NCI-H146 (cell line): ENCODE results near the gene TMEM190.
A peak's percentile ranks its signal among the peaks of the same experiment; 100 is the strongest.

Source experiments
- DNase-seq: peaks from one replicate; lab custom pipeline; 2025; lab: John Stamatoyannopoulos, UW

TMEM190 gene

GRCh38 chr19:55352040-55352439 is 24.6 kb upstream of the TMEM190 start:
- DNase-seq: no peak

DNA sequence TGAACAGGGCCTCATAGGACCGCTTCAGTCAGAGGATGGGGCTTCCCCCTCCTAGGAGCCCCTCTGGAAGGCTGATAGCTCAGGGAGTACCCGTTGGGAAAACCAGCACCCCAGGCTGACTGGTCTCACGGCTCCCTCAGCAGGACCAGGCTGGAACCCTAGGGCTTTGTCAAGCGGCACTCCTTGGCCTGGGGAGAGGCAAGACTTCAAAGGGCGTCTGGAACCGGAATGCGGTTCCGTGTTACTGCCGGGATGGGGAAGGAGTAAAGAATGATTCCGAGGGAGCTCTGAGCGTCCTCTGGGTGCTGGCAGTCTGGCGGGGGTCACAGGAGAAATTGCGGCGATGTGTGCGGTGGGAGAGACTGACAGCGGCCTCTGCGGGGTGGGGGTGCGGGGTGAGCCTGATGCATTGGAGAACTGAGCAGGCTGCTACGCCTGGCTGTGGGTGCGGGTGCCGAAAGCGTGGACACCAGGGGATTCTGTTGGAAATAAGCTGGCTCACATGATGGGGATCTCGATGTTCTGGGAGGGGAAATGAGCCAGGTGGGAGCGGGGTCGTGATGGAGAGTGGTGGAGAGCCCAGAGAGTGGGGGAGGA is 24.0 kb upstream of the TMEM190 start:
- no peak for DNase-seq

DNA sequence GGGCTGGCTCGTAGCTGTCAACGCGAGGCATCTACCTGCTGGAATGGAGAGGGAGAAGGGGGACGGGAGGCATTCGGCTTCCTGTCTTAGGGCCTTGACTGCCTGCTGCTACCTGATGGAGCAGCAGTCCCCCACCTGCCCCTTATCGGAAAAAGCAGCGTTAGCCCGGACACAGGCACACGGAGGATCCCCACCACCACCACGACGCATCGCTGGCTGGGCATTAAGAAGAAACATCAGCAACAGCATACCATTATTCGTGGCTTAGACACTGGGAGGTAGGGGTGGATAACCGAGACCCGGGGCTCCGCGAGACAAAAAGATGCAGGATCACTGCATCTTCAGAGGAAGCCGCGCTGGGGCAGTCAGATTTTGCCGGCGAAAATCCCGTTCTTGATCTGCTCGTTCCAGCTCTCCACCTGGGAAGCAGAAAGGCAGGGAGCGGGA is 23.2 kb upstream of the TMEM190 start:
- DNase-seq: no peak

DNA sequence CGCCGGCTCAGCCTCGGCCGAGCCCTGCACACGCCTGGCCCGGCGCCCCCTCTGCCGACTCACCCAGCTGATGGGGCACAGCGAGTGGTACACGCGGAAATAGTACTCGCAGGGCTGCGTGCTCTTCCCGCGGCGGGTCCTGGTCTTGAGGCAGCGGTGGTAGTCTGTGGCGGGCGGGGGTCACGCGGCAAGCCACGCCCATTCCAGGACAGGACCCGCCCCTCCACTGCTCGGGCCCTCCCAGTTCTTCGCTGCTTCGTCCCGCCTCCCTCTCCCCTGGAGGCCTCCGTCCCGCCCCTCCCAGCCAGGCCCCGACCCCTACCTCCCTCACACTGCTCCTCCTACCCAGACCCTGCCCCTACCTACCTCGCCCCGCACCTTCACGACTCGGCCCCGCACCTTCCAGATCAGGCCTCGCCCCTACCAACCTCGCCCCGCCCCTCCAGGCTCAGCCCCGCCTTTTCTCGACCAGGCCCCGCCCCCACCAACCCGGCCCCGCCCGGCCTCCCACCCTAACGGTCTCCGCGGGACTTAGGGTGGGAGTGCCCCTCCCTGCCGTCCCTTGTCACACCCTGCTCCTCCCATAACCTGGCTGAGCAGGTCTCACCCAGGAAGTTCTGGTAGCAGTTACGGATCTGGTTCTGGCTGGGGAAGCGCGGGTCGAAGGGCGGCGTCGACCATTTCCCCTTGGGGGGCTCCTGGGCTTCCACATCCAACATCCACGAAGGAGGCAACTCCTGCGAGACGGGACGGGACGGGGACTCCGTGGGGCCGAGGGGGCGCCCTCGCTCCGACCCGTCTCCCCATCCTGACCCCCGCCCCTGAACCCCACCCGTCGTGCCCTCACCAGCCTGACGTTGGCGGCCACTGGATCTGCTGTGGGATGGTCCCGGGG is 22.6 kb upstream of the TMEM190 start:
- peak; percentile 68 for DNase-seq

GRCh38 chr19:55354698-55355212 is 21.9 kb upstream of the TMEM190 start, which contains the start of gene COX6B2:
Gene COX6B2 (minus strand): TSS chr19:55354719. CDS start chr19:55354521, 198 bp downstream.
- no peak for DNase-seq

- peak; percentile 26 for DNase-seq
Observed at GRCh38 chr19:55355213-55355821, 21.3 kb upstream of the TMEM190 start.

DNA sequence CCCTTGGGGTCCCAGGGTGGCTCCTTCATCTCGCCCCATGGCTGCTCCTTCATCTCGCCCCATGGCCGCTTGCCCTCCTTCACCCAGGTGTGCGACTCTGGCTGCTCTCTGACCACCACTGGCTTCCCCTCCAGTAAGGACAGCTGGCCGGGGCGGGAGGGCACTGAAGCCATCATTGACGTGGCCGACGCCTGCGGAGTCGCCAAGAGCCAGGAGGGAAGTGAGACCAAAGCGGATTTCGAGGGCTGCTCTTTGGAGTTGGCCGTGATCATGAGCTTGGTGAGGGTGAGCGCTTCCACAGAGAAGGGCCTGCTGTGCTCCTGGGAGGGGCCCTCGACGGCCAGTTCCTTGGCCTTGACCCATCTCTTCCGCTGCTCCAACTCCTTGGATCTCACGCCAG is 18.1 kb upstream of the TMEM190 start:
- no peak for DNase-seq

DNA sequence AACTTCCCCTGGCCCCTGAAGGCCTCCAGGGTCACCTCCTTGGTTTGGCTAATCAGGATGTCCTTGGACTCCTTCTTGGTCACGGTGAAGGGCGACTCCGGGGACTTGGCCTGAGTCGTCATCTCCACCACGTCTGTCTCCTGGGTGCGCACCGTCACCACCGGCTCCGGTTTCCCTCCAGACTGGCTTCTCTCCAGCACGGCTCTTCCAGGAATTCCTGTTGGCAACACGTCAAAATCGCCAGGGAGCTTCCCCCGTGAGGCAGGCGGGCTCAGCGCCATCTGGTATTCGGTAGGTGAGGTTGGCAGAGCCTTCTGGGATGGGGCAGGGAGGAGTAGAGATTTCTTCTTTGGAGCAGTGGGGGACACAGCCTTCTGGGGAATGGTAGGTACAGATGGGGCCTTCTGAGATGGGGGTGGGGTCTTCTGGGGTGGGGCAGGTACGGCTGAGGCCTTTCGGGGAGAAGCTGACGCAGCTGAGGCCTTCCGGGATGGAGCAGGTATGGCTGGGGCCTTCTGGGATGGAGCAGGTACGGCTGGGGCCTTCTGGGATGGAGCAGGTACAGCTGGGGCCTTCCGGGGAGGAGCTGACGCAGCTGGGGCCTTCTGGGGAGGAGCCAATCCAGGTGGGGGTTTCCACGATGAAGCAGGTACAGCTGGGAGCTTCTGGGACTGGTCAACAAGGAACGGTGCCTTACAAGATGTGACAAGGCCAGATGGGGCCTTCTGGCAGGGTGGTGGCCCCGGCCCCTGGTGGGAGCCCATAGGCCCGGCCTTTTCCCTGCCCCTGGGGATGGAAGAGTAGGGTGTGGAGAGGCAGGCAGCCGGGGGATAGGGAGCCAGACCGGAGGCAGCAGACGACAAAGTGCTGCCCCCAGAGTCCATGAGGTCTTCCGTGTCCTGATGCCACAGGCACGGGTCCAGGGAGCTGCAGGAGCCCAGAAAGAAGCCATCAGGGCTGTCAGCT is 17.4 kb upstream of the TMEM190 start:
- no peak for DNase-seq

DNA sequence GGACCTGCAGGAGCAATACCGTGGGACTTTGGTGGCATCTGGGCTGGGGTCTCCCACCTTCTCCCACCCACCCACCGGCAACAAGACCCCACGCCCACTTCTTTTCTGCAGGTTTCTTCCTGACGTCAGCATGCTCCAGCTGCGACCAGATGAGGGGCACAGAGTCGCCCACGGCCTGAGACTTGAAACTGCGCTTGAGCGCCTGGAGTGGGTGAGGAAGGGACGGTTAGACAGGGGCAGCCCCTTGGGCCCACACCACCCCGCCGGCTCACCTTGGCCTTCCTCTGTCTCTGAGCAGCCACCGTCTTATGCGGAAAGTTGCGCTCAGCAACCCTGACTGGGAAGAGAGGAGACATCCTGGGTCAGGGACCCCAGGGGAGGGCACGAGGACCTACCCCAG is 15.7 kb upstream of the TMEM190 start:
- DNase-seq: no peak

- no peak for DNase-seq
Observed at GRCh38 chr19:55362174-55362989, 14.2 kb upstream of the TMEM190 start.

DNA sequence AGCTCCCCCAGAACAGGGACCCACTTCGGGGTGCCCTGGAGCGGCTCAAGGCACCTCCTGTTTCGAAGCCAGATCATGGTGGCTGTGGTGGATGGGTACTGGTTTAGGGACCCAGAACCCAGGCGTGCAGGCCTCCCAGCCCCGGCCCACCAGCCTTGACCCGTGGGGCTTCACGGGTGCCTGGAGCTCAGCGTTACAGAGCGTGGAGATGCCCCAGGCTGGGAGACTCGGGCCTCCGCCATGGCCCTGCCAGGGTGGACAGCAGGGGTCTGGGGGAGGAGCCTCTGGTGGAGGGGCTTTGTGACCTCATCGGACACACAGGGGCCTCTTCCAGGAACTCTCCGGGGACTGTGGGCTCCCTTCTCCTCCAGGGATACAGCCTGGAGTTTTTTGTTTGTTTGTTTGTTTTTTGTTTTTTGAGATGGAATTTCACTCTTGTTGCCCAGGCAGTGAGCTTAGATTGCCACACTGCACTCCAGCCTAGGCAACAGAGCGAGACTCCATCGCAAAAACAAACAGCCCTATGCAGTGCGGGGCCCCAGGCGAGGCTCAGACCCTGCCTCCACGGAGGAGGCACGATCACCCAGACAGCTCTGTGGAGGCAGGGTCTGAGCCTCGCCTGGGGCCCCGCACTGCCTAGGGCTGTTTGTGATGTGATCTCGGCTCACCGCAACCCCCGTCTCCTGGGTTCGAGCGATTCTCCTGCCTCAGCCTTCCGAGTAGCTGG is 13.5 kb upstream of the TMEM190 start, which contains the start of gene GARIN5B:
GARIN5B (minus strand) TSS at position 271 of the 727 bp plus-strand sequence; CDS start at position 77, 194 bp downstream.
- no peak for DNase-seq

GRCh38 chr19:55365245-55365644 is 11.4 kb upstream of the TMEM190 start:
- DNase-seq: no peak

GRCh38 chr19:55365964-55366363 is 10.7 kb upstream of the TMEM190 start:
- no peak for DNase-seq

- DNase-seq: no peak
Observed at GRCh38 chr19:55366790-55367189, 9.8 kb upstream of the TMEM190 start.

GRCh38 chr19:55368106-55368505 is 8.5 kb upstream of the TMEM190 start:
- no peak for DNase-seq

DNA sequence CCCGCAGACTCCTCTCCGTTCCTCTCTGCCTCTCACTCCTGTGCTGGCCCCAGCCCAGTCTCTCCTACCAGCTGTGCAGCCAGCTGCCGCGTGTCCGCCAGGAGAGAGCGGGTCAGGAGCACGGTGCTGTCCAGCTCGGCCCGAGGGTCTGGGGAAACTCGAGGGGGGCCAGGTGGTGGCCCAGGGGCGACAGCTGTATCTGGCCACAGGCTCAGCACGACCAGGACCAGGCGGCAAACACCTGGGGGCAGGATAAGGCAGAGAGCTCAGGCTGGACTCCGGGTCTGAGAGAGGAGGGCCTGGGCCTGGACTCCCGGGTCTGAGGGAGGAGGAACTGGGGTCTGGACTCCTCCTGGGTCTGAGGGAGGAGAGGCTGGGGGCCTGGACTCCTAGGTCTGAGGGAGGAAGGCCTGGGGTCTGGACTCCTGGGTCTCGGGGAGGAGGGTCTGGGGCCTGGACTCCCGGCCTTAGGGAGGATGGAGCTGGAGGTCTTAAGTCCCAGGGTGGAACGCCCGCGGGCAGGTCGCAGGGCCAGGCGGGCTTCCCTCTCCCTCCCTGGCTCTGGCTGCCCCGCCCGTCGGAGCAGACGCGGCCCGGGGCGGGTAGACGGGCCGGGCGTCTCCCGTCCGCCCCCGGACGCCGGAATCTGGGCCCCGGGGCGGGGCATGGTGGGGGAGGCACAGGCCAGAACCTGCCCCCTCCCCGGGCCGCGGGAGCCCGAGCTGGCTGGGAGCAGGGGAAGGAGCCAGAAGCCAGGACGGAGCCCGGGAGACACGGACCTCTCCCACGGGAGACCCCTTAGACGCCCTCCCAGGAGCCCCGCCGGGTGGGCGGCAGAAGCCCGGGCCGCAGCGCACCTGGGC is 7.7 kb upstream of the TMEM190 start:
- DNase-seq: peak; percentile 40

GRCh38 chr19:55369653-55370304 is 6.8 kb upstream of the TMEM190 start:
- peak; percentile 63 for DNase-seq

DNA sequence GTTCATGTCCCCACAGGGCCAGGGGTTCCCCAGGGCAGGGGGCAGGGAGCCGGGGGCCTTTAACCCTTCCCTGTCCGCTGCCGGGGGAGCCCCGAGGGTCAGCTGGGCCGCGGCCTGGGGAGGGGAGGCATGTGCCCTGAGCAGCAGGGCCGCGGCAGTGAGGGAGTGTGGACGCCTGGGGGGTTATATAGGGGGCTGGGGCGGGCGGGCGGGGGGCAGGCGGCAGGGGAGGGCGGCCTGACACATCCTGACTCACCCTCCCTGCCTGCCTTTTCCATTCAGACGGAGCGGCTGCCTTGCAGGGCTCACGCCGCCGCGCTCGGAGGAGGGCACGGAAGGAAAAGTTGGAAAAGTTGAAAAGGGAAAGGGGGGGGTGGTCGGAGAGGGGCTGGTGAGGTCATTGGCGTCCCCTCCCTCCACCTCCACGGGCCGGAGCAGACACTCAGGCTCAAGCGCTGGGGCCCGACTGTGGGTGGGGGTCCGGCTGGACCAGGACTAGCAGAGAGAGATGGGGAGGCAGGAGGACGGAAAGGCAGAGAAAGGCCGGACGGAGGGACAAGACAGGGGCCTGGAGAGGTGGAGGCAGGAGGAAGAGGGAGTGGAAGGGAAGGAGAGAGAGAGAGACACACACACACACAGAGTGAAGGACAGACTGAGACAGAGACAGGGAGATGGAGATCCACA is 6.2 kb upstream of the TMEM190 start, which contains the start of gene IL11:
IL11 (minus strand) TSS at position 159 of the 684 bp plus-strand sequence; CDS start at position 6, 153 bp downstream.
- DNase-seq: no peak
